B cell (primary cell): Measurements from ENCODE around the gene ZCCHC3.

Experiments
- CTCF ChIP-seq: fragments of 200-600 bp; IDR thresholded peaks from one replicate; pipeline ENCODE4 v1.8.0; 2022; ENCODE audit warnings: antibody characterized with exemption, mild to moderate bottlenecking
- EZH2 ChIP-seq: IDR thresholded peaks from 2 replicates; pipeline ENCODE4 v1.6.1; 2012; ENCODE audit warnings: borderline replicate concordance, low read depth, mild to moderate bottlenecking, moderate library complexity, low read length; ENCODE audit not compliant: insufficient read depth, poor library complexity, severe bottlenecking

- TF ChIP-seq EZH2 (no peak), CTCF (no peak)
Measured at GRCh38 chr20:309841-310644, 12.7 kb downstream of the ZCCHC3 start.
